Activated CD8-positive, alpha-beta memory T cell treated with anti-CD3 and anti-CD28 coated beads, Interleukin-2, amount 50 U/mL, for 1 hour (primary cell): ENCODE results near the gene PATJ.

ENCODE experiments used
- DNase-seq: peaks from one replicate; pipeline ENCODE4 v3.0.0-alpha.2; 2020; ENCODE audit errors: extremely low read depth

Gene PATJ

DNA sequence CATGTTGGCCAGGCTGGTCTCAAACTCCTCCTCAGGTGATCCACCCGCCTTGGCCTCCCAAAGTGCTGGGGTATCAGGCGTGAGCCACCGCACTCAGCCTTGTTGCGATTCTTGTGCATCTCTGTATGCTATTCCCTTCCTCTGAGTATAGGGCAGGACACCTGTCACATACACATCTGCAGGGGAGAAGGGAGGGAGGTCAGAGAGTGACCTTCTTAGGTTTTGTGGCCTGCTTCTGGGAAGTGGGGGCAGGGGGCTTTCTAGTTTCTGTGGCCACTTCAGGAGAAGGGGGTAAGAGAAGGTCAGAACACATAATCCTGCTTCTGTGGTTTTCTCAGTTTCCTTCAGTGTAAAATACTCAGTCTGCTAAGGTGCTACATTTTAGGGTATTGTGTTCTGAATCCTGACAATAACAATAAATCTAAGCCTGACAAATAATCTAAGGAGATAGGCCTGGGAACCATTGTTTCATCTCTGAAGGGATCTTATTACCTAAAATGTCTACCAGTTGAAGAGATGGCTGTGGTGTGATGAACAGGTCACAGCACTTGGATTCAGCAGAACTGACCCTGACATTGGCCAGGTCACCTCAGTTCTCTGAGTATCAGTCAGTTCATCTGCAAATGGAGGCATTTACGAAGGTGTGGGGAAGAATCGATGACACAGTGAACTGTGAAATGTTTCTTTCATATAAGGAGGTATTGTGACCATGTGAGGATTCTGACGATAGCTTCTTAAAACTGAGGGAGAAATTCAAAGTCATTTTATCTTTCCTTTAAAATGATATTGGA is 239.8 kb downstream of the PATJ start:
- DNase-seq = no peak

DNA sequence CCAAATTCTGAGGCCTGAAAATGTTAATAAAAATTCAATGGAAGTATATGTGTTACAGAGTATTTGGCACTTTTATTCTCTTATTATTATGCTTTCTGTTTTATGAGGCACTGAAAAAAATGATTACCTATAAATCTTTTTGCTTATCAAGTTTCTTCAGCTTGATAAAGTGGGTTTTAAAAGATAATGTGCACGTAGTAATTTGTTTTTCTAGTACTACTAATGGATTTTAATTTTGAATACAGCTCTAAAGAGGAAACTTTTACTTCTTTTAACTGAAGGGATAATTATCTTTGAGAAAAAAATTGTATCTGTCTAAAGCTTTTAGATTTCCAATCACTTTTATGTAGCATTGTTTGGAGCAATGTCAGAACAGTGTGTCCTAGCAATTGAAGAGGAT is 241.0 kb downstream of the PATJ start:
- no peak for DNase-seq

DNA sequence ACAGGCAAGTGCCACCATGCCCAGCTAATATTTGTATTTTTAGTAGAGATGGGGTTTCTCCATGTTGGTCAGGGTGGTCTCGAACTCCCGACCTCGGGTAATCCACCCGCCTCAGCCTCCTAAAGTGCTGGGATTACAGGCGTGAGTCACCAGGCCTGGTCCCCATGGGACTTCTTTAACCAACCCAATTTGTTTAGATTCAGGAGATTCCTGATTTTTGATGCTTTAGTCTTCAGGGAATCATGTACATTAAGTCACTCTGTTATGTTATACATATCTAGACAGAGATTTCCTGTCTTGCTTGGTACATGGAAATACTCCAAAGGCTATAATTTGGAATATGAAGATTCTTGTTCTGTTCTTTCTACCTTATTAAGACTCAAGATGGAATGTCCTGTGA is 250.0 kb downstream of the PATJ start:
- no peak for DNase-seq

DNA sequence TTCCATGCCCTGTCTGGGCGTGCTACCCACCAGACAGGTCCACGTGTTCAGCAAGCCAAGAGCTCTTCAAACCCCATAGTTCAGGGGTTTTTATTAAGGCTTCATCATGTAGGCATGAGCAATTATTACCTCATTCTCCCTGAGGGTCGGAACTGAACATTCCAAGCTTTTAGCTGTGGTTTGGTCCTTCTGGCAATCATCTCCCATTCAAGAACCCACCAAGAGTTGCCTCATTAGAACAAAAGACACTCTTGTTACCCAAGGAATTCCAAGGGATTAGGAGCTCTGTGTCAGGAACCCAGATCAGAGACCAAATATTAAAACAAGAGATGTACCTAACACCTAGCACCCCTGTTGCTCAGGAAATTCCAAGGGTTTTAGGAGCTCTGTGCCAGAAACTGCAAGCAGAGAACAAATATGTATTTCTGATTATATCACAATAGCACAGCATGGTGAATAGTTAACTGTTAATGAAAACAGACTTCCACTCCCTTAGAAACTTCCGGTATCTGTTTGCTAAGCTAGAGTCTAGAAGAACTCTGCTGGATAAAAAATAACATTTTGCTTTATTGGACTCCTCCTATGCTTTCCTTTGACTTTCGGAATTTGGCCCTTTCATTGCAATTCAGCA is 251.2 kb downstream of the PATJ start:
- DNase-seq = no peak

DNA sequence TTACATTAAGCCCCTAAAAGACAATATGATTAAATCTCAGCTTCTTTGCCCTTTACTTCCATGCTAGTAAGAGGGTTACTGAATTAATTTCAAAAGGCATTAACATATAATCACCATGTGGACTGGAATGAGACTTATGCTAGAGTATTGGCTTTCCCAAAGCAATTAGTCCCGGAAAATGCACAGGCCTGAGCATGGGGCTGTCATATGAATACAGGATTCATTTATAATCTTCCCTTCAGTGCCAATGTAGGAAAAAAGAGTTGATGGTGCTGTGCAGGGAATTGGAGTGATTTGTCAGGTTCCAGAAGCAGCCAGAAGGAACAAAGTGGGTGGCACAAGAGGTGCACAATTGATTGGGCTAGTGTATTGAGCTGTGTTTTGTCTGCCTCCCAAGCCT is 253.4 kb downstream of the PATJ start:
- no peak for DNase-seq

DNA sequence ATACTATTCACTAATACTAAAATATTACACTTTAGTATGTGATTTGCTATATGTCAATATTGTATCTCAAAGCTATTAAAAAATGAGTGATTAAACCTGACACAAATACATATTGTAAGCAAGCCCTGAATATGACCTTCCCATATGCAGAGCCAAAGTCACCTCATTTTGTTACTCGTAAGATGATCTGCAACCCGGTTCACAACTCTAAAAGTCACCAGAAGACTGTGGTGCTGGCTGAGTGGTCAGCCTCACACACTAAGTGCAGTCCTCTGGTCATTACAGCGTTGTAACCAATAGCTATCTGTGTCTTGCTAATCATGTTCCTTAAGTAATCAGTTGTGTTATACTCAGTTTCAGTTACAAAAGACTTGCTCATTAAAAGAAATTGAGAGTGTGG is 254.8 kb downstream of the PATJ start:
- DNase-seq = no peak

DNA sequence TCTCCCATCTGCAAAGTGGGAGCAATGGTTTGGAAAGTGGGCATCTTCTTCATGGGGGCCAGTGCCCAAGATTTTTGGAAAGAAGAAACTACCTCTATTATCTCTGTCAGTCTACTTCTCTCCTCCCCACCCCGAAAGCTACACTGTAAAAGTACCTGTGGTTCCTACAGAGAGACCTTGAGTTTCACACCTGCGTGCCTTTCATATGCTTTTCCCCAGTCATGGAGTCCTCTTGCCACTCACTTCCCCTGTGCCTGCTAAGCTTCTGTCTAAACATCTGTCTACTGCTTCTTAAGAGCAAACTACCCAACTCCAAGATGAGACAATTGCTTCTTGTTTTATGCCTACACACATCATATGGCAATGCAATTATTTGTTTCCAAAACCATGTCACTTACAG is 261.5 kb downstream of the PATJ start:
- no peak for DNase-seq

DNA sequence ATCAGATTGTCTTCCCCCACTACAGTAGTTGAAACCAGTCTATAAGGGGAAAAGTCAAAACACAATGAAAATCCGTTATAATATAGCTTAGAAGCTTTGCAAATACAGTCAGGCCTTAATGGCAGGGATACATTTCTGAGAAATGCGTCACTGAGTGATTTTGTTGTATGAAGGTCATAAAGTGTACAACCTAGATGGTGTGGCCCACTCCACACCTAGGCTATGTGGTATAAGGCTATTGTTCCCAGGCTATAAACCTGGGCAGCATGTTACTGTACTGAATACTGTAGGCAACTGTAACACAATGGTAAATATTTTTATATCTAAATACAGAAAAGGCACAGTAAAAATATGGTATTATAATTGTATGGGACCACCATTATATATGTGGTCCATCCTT is 264.4 kb downstream of the PATJ start:
- no peak for DNase-seq

DNA sequence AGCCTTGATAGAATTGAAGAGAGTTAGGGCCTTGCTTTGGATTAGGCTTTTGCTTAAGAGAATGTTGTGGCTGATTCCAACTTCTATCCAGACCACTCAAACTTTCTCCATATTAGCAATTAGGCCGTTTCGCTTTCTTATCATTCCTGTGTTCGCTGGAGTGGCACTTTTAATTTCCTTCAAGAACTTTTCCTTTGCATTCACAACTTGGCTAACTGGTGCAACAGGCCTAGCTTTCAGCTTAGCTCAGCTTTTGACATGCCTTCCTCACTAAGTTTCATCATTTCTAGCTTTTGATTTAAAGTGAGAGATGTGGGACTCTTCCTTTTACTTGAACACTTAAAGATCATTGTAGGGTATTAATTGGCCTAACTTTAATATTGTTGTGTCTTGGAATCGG is 268.7 kb downstream of the PATJ start:
- no peak for DNase-seq

DNA sequence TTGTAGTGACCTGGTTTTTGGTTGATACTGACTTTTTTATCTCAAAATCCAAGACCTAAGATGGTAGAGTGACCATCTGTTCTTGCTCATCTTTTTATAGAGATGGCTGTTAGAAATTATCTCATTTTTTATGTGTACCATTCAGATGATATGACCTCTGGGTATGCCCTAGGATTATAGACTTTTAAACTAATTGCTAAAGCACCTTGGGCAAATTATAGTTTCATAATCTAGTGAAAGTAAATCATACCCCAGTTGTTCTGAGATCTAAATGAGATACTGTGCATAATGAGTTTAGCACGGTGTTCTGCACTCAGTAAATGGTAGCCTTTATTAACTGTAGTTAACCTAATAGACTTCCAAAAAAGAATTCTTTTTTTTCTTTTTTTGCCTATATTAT is 269.8 kb downstream of the PATJ start:
- no peak for DNase-seq

DNA sequence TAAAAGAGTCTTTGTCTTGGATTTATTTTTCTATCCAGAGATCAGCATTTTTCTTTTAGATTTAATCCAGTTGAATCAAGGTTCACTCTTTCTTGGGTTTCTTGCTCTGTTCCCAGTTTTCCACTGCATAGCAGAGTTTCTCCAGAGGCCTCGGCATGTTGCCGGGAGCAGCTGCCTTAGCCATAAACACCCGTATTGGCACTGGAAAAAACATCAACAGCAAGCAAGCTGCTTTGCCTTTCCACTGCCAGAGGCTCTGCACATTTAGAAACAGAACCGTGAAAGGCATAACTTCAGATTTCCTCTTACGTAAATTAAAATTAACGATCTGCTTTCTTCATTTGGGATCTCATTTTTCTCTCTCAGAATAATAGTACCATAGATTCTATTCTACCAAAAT is 270.6 kb downstream of the PATJ start:
- no peak for DNase-seq

DNA sequence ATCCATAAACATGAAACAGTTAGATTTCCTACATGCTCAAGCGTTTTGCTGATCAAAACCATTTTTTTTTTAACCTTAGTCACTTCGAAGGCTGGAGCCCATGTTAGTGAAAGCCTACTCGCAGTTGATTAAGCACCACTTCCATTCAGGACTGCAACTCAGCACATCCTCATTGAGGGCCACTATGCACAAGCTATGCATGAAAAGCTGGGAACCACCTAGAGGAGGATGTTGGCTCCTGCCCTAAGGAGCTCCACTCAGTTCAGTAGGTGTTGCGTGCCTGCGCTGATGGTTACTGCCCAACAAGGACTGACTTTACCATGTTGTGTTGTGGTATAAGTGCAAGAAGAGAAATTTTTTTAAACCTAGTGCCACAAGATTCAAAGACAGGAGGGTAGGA is 271.0 kb downstream of the PATJ start:
- DNase-seq = no peak

DNA sequence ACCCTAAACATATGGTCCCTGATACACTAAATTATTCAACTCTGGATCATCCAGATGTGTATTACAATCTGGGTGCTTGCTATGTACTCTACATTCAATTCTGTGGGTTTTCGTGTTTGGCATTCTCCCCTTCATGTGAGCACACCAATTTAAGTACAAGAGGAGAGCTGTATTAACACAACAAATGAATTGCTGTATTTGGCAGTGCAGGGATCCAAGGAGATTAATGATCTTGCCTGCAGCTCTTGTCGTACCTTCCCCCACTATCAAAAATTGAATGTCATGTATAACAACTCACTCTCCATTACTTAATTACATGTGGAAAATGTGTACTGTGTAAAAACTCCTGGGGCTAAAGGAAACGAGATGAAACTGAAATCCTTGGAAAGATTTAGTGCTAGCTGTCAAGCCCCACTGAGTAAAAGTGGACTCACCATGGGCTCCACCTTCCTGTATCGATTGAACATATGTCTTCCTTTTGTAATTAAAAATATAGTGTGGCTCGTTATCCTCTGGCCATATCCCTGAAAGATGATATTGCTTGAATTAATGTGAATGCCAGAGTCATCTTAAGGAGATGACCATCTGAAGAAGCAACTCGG is 280.2 kb downstream of the PATJ start:
- no peak for DNase-seq

DNA sequence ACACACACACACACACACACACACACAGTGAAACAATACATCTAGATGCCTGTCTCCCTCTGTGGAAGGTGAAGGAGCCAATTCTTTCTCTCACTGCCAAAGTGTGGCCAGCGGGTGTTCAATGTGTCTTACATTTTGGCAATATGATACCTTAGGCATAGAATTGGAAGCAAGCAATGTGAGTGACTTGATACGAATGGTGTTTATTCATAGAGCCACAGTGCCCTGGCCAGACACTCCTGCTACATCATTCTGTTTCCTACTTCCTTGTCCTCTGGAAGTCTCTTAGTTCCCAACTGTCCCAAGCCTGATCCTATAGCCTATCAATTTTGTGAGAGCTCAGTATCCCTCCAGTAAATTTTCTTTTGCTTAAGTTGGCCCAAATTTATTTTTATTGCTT is 282.4 kb downstream of the PATJ start:
- no peak for DNase-seq

DNA sequence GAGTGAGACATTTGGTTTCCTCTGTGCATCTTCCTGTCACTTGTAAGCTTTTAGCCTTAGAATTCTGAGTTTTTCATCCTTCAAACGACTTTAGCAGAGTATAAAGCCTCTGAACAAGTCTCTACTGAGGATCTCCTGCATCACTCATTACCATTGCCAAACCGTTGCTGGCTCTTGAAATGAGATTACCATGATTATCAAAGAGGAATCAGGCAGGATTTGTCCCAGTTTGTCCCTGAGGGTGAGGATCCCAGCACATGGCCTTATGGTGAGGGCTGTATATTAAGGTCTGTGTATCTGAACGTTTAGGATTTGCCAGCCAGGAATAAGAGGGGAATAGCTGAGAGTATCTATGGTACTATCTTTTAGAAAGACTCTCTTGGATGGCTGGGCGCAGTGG is 282.9 kb downstream of the PATJ start:
- no peak for DNase-seq

DNA sequence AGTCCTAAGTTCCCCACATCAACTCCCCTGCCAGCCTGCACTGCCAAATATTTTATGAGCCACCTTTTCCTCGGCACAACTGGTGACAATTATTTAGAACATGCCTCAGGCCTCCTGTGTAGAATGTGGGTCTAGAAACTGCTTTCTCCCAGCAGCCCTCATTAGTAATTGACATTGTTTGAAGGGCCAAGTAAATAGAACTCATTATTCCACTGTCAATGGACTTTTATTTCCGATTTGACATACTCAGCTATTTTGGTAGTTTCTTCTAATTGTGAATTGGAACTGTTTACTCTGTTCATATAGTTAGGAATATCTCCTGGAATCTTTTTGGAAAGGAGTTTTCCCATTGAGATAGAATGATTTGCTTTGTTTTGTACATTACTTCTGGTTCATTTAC is 283.6 kb downstream of the PATJ start:
- no peak for DNase-seq

DNA sequence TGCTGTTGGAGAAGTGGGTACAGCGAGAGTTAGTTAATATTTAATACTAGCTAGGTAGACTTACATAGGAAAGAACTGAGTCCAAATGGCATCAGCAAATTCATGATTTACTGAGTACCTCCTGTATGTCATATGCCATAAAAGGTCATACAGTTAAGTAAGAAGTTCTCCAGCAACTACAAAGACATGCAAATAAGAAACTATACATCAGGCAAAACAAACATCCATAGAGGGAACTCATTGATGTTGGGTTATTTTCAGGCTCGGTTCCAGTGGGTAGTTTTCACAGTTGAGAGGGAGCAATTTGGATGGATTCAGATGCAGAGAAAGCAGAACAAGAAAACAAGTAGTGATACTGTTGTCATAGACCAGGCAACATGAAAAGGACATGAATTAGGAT is 287.4 kb downstream of the PATJ start:
- no peak for DNase-seq

DNA sequence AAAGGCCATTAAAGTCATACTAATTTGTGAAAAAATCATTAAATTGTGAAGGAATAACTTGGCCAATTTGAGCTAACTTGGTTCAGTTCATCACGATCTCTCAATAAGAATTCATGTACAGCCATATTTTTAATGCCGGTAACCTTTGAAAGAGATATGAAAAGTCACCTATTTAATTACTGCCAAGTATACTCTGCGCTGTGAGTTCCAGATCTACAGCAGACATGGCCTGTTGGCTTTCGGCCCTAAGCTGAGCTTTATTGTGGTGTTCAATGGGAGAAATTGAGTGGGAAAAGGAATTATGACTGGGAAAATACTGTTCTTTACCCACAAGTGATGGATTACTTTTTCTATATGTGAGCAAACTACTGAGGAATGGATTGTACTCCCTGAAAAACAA is 292.5 kb downstream of the PATJ start:
- DNase-seq = no peak

DNA sequence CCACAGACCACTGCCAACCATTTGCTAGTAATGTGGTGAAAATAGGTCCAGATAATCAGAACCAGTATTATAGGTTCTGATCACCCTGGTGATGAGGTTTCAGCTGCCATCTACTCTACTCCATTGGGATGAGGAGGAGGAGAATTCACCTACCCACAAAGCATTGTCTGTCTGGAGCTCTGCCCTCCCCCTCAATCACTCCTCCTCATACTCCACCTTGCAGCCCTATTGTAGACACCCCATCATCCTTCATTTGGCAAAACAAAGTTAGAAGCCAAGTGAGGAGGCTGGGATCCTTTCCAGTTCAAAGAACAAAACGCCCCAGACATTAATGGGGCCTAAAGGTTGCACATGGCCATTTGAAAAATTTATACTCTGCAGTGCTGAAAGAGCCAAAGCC is 295.0 kb downstream of the PATJ start:
- DNase-seq = no peak

DNA sequence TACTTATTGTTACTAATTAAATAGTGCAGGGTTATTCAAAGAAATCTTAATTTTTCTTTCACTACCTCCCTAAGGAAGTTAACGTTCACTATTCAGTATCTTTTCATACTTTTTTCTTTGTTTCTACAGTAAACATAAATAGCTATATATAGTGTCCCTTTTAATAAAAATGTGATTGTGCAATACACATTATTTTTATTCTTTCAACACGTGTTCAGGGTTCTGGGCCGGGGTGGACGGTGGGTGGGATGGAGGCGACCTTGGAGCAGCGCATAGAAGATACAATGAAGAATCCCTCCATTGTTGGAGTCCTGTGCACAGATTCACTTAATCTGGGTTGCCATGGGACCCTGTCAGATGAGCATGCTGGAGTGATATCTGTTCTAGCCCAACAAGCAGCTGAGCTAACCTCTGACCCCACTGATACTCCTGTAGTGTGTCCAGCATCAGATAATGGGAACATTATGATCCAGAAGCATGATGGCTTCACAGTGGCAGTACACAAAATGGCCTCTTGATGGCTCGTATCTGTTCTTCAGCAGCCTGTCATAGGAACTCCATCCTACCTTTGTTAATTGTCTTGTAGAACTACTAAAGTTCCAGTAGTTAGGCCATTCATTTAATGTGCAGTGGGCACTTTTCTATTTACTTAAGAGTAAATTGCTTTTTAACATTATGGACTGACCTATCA is 296.5 kb downstream of the PATJ start:
- DNase-seq = no peak

DNA sequence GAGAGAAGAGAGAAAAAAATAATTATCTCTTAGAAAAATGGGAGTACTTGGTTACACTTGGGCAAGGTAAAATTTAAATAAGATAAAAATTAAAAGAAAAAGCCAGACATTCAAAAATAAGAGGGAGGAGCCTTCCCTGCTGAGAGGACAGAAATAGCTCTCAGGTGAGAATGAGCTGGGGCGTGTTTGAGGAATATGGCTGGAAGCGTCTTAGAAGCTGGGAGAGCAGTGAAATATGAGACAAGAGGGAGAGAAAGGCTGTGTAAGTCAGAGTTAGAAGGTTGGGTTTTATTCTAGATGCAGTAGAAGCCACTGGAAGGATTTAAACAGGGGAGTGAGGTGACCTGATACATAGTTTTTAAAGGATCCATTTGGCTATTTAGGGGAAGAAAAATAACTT is 298.2 kb downstream of the PATJ start:
- no peak for DNase-seq

DNA sequence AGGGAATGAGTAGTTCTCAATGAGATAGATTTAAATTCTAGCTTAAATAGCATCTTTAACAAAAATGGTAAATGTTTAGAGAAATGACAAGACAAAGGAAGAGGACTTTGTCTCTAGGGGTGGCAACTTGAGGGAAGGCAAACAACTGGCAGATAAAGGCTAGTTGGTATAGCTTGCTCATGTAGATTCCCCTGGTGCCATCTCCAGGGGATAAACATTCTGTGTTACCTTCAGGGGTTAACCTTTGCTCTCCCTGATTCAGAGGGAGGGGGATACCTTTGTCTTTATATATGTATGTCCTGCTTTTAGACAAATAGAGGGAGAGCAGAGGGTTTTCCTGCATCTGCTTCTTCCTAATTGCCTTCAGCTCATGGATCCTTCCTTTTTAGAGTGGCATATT is 298.7 kb downstream of the PATJ start:
- no peak for DNase-seq

DNA sequence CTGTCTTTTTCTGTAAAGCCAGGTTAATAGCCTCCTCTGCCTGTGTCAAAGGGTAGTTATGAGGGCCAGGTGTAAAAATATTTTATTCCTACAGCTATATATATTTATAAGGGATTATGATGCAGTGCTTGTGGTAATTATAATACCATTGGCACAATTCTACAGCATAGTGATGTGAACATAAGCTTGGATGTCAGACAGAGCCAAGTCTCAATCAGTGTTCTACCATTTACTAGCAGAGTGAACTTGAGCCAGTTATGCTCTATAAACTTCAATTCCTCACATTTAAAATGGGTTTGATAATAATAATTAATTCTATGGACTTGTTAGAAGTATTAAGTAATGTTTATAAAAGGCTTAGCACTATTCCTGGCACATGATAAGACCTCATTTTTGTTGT is 300.9 kb downstream of the PATJ start:
- no peak for DNase-seq
